ENCODE measurements around the gene RNPS1. TPM values are rescaled to one million over a fixed set of nuclear protein-coding genes. Genes with fewer than 3 reads are reported as not detected.

RNPS1 gene, protein sequence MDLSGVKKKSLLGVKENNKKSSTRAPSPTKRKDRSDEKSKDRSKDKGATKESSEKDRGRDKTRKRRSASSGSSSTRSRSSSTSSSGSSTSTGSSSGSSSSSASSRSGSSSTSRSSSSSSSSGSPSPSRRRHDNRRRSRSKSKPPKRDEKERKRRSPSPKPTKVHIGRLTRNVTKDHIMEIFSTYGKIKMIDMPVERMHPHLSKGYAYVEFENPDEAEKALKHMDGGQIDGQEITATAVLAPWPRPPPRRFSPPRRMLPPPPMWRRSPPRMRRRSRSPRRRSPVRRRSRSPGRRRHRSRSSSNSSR
- total RNA-seq, result 100 to 1,000 TPM; 108 to 154 TPM

DNA sequence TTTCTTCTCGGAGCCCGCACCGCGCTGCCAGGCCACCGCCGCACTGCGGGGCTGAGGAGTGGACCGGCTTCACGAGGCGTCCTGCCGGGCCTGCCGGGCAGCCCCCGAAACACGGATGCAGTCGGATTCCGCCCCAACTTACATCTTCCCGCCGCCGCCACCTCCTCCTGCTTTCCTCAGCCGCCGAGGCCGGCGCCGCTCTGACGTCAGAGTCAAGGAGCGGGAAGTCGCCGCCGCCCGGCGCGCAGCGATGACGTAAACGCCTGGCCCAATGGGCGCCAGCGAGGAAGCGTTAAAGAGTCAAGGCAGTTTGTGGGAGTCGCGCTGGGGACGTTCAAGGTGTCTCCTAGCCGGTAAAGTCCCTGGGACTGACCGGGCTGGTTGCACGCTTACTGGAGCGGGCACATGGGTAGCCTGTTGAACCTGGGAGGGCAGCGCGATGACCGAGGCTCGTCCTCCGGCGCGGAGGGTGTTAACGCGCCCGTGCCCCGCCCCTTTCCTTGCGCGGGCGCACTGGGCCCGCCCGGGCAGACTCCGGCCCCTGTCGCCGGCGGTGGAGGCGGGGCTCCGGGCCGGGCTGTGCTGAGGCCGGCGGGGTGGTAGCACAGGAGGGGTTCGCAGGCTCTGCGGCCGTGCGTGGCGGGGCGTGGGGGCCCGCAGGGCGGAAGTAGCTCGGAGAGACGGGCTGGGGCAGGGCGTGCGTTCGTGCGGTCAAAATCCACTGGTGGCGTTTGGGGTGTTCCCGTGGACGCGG lies at the start of gene RNPS1:
Gene RNPS1 (minus strand): TSS at position 214 of the 754 bp plus-strand sequence. CDS start 3,483 bp downstream, outside the sequence.
- H3K4me1 ChIP-seq, result peaks cover 9% of the 10 kb centered on the region

DNA sequence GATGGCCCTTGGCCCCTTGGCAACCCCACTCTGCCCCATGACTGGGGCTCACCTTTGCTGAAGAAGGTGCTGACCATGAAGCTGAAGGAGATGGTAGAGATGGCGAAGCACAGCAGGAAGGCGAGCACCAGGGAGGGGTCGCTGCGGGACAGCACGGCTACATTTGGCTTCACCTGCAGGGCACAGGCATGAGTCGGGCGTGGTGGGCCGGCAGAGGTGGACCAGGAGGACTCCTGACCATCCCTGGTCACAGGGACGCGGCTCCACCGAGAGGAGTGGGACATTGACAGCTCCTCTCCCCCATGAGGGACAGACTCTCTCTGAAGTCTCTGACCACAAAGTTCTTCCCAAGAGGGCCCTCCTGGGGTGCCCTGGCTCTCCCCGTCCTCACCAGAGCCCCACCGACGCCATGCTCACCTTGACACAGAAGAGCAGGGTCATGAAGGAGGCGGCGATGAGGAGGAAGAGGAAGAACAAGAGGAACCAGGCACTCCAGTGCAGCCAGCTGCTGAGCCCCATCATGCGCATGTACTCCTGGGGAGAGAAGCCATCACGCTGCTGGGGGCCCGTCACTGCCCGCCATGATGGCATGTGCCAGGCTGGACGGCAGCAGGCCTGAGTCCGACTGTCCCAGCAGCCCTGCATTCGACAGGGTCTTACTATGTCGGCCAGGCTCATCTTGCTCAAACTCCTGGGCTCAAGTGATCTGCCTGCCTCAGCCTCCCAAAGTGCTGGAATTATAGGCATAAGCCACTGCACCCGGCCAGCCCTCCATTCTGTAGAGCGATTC lies 49.5 kb upstream of the RNPS1 start:
- DNase-seq, result no peak
- H3K36me3 ChIP-seq, result no peaks in the 10 kb centered on the region

More for the DNA sequence above, at the start of gene RNPS1:
- Histone ChIP-seq H3K9ac (ENCODE audit: low read depth in 2 of 2, low read length in 2 of 2) (peak within 1 kb of the TSS; percentile 84 to 91), H3K9me3 (no peaks in the 10 kb centered on the region), H3K4me3 (peak within 1 kb of the TSS; percentile 95), H3K36me3 (no peaks in the 10 kb centered on the region), H3K27ac (peak within 1 kb of the TSS; percentile 87), H3K27me3 (no peaks in the 10 kb centered on the region)
- intact Hi-C loops (cut with DNase I), result no loop called here
- peak; percentile 96 for DNase-seq
- TF ChIP-seq, protein P1, sequence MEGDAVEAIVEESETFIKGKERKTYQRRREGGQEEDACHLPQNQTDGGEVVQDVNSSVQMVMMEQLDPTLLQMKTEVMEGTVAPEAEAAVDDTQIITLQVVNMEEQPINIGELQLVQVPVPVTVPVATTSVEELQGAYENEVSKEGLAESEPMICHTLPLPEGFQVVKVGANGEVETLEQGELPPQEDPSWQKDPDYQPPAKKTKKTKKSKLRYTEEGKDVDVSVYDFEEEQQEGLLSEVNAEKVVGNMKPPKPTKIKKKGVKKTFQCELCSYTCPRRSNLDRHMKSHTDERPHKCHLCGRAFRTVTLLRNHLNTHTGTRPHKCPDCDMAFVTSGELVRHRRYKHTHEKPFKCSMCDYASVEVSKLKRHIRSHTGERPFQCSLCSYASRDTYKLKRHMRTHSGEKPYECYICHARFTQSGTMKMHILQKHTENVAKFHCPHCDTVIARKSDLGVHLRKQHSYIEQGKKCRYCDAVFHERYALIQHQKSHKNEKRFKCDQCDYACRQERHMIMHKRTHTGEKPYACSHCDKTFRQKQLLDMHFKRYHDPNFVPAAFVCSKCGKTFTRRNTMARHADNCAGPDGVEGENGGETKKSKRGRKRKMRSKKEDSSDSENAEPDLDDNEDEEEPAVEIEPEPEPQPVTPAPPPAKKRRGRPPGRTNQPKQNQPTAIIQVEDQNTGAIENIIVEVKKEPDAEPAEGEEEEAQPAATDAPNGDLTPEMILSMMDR (IDR thresholded peaks at IDR 0.05), result no peak

DNA sequence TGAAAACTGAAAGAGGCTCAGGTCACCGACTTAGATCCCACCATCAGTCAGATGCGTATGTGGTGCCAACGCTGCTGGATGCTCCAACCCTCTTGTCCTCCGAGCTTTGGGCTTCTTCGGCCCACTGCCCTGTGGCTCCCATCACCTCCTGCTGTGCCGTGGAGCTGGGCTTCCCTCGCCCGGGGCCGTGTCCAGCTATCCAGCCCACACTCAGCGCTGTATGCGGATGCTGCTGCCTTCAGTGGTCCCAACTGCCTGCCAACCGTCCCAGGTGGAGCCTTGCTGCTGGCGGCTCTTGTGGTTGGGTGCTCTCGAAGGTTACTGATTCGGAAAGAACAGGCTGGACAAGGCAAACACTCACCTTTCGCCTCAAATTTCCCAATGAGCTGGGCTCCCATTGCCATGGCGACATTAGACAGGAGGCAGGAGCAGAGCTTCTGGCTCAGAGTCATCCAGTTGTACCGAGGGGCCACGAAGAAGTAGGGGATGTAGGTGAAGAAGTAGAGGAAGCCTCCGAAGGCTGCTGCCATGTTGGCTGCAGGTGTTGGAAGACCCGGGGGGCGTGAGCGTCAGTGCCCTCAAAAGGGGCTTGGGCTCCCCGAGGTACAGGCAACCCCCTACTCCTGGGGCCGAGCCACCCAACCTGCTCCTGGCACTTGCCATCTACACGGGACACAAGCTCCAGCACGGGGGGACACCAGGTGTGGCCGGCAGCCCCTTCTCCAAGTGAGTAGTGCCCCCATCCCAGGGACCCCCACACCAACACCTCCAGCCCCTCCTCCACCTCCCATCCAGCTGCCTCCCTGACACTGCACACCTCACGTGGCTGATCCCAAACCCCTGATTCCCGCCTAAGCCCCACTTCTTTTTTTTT lies 40.4 kb upstream of the RNPS1 start:
- Histone ChIP-seq H3K27me3 (no peaks in the 10 kb centered on the region), H3K9me3 (no peaks in the 10 kb centered on the region), H3K4me3 (no peak overlapping the region), H3K4me1 (no peaks in the 10 kb centered on the region), H3K9ac (ENCODE audit: low read depth in 2 of 2, low read length in 2 of 2) (no peak overlapping the region), H3K27ac (no peak overlapping the region), H3K36me3 (no peaks in the 10 kb centered on the region)
- no peak for DNase-seq
- intact Hi-C loops (cut with DNase I), result no loop called here
- TF ChIP-seq, protein P1 (IDR thresholded peaks at IDR 0.05), result no peak

More for the DNA sequence above, 49.5 kb upstream of the RNPS1 start:
- H3K27me3 ChIP-seq, result no peaks in the 10 kb centered on the region
- TF ChIP-seq, protein P1 (IDR thresholded peaks at IDR 0.05), result no peak
- no peaks in the 10 kb centered on the region for H3K9me3 ChIP-seq
- intact Hi-C loops (cut with DNase I), result no loop called here
- H3K27ac ChIP-seq, result no peak overlapping the region
- H3K4me3 ChIP-seq, result no peak overlapping the region
- no peaks in the 10 kb centered on the region for H3K4me1 ChIP-seq
- no peak overlapping the region for H3K9ac ChIP-seq (ENCODE audit: low read depth in 2 of 2, low read length in 2 of 2)

DNA sequence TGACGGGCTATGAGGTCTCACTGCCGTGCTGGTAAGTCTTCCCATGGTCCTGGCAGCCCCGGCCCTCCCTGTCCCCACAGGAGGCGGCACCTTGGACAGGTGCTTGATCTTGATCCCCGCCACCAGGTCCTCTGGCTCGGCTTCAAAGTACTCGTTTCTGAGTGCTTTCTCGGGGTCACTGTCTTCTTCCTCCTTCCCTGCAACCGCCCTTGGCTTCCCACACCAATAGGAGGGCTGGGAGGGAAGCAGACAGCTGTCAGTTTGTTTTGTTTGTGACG lies 31.9 kb upstream of the RNPS1 start:
- Histone ChIP-seq H3K27me3 (no peaks in the 10 kb centered on the region), H3K4me3 (no peak overlapping the region), H3K9ac (ENCODE audit: low read depth in 2 of 2, low read length in 2 of 2) (no peak overlapping the region), H3K9me3 (no peaks in the 10 kb centered on the region), H3K4me1 (no peaks in the 10 kb centered on the region), H3K36me3 (no peaks in the 10 kb centered on the region), H3K27ac (no peak overlapping the region)
- TF ChIP-seq, protein P1 (IDR thresholded peaks at IDR 0.05), result no peak
- no peak for DNase-seq
- intact Hi-C loops (cut with DNase I), result no loop called here
